SU-DHL-6 (cell line): ENCODE results near the gene RFK.
"Not testable (repeated sequence)": the region's sequence is repeated elsewhere in the genome, so short reads cannot be mapped to it uniquely, and the experiment has no call there.

Source experiments
- H2AFZ ChIP-seq: fragments of 200-600 bp; sonication (generic); 2 replicates; pipeline ENCODE4 v1.6.1; 2014; ENCODE audit warnings: low read depth, mild to moderate bottlenecking, moderate library complexity, mixed read lengths, antibody characterized with exemption, low read length; ENCODE audit not compliant: severe bottlenecking
- H3F3A ChIP-seq: fragments of 200-600 bp; shearing (Covaris generic); 2 replicates; pipeline ENCODE4 v1.6.0; 2016; ENCODE audit warnings: antibody characterized with exemption, mild to moderate bottlenecking; ENCODE audit not compliant: insufficient read depth
- H3K27ac ChIP-seq: fragments of 200-600 bp; sonication (generic); 2 replicates; pipeline ENCODE4 v1.5.1; 2016; ENCODE audit warnings: low read depth, mild to moderate bottlenecking, low read length, moderate library complexity, mixed read lengths
- H3K27me3 ChIP-seq: fragments of 200-600 bp; sonication (generic), shearing (Covaris generic); 2 replicates; pipeline ENCODE4 v1.6.0; 2014; ENCODE audit warnings: mild to moderate bottlenecking, low read length
- H3K36me3 ChIP-seq: fragments of 200-600 bp; sonication (generic); 2 replicates; pipeline ENCODE4 v1.6.1; 2014; ENCODE audit warnings: mild to moderate bottlenecking, low read length, mixed read lengths
- H3K4me2 ChIP-seq: fragments of 300-600, 200-600 bp; shearing (Covaris generic), sonication (generic); 2 replicates; pipeline ENCODE4 v1.6.0; 2014; ENCODE audit warnings: low read length, low read depth, mild to moderate bottlenecking; ENCODE audit not compliant: poor library complexity, severe bottlenecking
- H3K4me3 ChIP-seq: fragments of 200-600 bp; sonication (generic); 2 replicates; pipeline ENCODE4 v1.5.1; 2014; ENCODE audit warnings: antibody characterized with exemption, low read length, mild to moderate bottlenecking, mixed read lengths; ENCODE audit not compliant: insufficient read depth, poor library complexity, severe bottlenecking
- H3K79me2 ChIP-seq: fragments of 200-600 bp; sonication (generic); 2 replicates; pipeline ENCODE4 v1.6.1; 2014; ENCODE audit warnings: mild to moderate bottlenecking, low read length, moderate library complexity; ENCODE audit not compliant: insufficient read depth
- H3K9ac ChIP-seq: fragments of 200-600 bp; sonication (generic); 2 replicates; pipeline ENCODE4 v1.7.0; 2014; ENCODE audit warnings: mild to moderate bottlenecking, low read length
- H3K9me2 ChIP-seq: fragments of 200-600 bp; sonication (generic); replicated peaks from 2 replicates; pipeline ENCODE4 v1.6.1; 2014; ENCODE audit warnings: low read length; ENCODE audit not compliant: insufficient read depth
- H3K9me3 ChIP-seq: fragments of 200-600 bp; sonication (generic); 2 replicates; pipeline ENCODE4 v1.6.1; 2014; ENCODE audit warnings: low read length, mixed read lengths; ENCODE audit not compliant: insufficient read depth
- H4K20me1 ChIP-seq: fragments of 200-600 bp; sonication (generic); 2 replicates; pipeline ENCODE4 v1.6.1; 2014; ENCODE audit warnings: low read depth, mild to moderate bottlenecking, antibody characterized with exemption, low read length, moderate library complexity, mixed read lengths
- CTCF ChIP-seq: fragments of 200-600 bp; sonication (generic); IDR thresholded peaks from one replicate; pipeline ENCODE4 v1.5.1; 2017; ENCODE audit warnings: antibody characterized with exemption, mild to moderate bottlenecking, low read length, moderate library complexity; ENCODE audit not compliant: insufficient read depth, poor library complexity, severe bottlenecking
- EZH2phosphoT487 ChIP-seq: fragments of 200-600 bp; sonication (generic), shearing (Covaris generic); conservative IDR thresholded peaks from 2 replicates; pipeline ENCODE4 v1.6.1; 2018; ENCODE audit warnings: mild to moderate bottlenecking, antibody characterized with exemption, low read length, moderate library complexity, mixed read lengths

Gene RFK

DNA sequence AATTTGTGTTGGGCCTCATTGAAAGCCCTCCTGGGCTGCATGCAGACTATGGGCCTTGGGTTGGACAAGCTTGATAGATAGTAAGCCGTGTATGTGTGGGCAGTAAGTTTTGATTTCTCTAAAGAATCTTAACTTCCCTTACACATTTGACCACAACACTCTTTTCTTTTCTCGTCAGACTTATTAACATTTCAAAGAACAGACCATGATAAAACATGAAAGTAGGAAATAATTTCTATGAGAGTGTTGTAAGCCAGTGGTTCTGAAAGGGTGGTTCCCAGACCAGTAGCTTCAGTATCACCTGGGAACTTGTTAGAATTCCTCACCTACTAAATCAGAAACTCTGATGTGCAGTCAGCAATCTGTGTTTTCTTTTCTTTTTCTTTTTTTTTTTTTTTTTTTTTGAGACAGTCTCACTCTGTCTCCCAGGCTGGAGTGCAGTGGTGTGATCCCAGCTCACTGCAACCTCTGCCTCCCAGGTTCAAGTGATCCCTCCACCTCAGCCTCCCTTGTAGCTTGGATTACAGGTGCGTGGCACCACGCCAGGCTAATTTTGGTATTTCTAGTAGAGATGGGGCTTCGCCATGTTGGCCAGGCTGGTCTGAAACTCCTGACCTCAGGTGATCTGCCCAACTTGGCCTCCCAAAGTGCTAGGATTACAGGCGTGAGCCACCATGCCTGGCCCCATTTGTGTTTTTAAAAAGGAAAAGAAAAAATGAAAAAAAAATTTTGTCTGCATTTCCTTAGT lies 44.8 kb upstream of the RFK start:
- no peak for TF ChIP-seq CTCF
- TF ChIP-seq EZH2phosphoT487, result no peak
- Histone ChIP-seq H2AFZ (no peak overlapping the region), H3K9ac (no peak overlapping the region), H3K27me3 (no peaks in the 10 kb centered on the region), H3K4me3 (no peak overlapping the region), H3K9me3 (no peaks in the 10 kb centered on the region), H4K20me1 (no peaks in the 10 kb centered on the region), H3K36me3 (no peaks in the 10 kb centered on the region), H3K79me2 (no peaks in the 10 kb centered on the region), H3K4me2 (no peak overlapping the region), H3F3A (no peaks in the 10 kb centered on the region), H3K9me2 (no peaks in the 10 kb centered on the region), H3K27ac (no peak overlapping the region)

GRCh38 chr9:76437017-76437699 lies 42.9 kb upstream of the RFK start:
- not testable (repeated sequence) for H3K9me2 ChIP-seq, H3K4me3 ChIP-seq, H4K20me1 ChIP-seq, H3K36me3 ChIP-seq, H3K4me2 ChIP-seq, H3K27me3 ChIP-seq, H3K9me3 ChIP-seq, H3K27ac ChIP-seq, H2AFZ ChIP-seq, H3K79me2 ChIP-seq, H3F3A ChIP-seq, H3K9ac ChIP-seq

GRCh38 chr9:76434897-76435296 lies 40.7 kb upstream of the RFK start:
- H3K9ac ChIP-seq, H3K9me2 ChIP-seq, H3K4me3 ChIP-seq, H3K9me3 ChIP-seq, H3F3A ChIP-seq, H3K36me3 ChIP-seq, H2AFZ ChIP-seq, H3K27me3 ChIP-seq, H4K20me1 ChIP-seq, H3K4me2 ChIP-seq, H3K27ac ChIP-seq, H3K79me2 ChIP-seq: not testable (repeated sequence)

DNA sequence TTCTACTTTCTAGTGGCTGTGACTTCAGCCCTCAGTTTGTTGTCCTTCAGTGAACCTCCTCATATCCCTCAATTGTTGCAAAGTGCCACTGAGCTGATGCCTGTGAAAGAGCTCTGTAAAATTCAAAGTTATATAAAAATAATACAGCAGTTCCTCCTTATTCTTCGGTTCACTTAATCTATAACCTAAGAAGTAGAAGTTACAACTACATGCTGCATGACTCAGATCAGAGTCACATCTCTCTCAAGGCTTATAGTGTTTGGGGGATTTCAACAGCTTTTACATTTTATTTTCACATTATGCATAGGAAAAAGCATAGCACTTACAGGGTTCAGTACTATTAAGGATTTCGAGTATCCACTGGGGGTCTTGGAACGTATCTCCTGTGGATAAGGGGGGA lies 39.6 kb upstream of the RFK start:
- no peaks in the 10 kb centered on the region for H3K9me3 ChIP-seq
- H3K27ac ChIP-seq, result no peak overlapping the region
- H3K79me2 ChIP-seq, result no peaks in the 10 kb centered on the region
- H3K9ac ChIP-seq, result no peak overlapping the region
- no peaks in the 10 kb centered on the region for H3K36me3 ChIP-seq
- H3K9me2 ChIP-seq, result no peaks in the 10 kb centered on the region
- H3K4me3 ChIP-seq, result no peak overlapping the region
- no peak for TF ChIP-seq CTCF
- TF ChIP-seq EZH2phosphoT487, result no peak
- H4K20me1 ChIP-seq, result no peaks in the 10 kb centered on the region
- no peaks in the 10 kb centered on the region for H3F3A ChIP-seq
- H2AFZ ChIP-seq, result no peak overlapping the region
- no peaks in the 10 kb centered on the region for H3K27me3 ChIP-seq
- no peak overlapping the region for H3K4me2 ChIP-seq
